Gastroesophageal sphincter (tissue), 4 donors: ENCODE measurements around the gene OVAAL. TPM values are rescaled to one million over a fixed set of nuclear protein-coding genes. Genes with fewer than 3 reads are reported as not detected.

Source experiments
- ATAC-seq: fragments of 150-250 bp; one replicate; pipeline ENCODE4 v1.9.1; 2016; ENCODE audit warnings: mild to moderate bottlenecking, moderate library complexity
- H3K27ac ChIP-seq, 4 donors: fragments of 200-600 bp; sonication (generic) in 3 of 4; 1 replicate in 3 of 4; 2 replicates in 1 of 4; pipeline ENCODE4 v1.5.1; 2016 to 2019
- H3K27me3 ChIP-seq: fragments of 200-600 bp; sonication (generic); one replicate; pipeline ENCODE4 v1.5.1; 2019
- H3K36me3 ChIP-seq, 2 donors: fragments of 200-600 bp; sonication (generic); one replicate each; pipeline ENCODE4 v1.5.1; 2019; ENCODE audit warnings: control low read depth in 1 of 2
- H3K4me1 ChIP-seq, 3 donors: fragments of 200-600 bp; sonication (generic); 1 replicate in 2 of 3; 2 replicates in 1 of 3; pipeline ENCODE4 v1.5.1; 2016 to 2019; ENCODE audit warnings: control low read depth in 2 of 3
- H3K4me3 ChIP-seq, 2 donors: fragments of 200-600 bp; sonication (generic); one replicate each; pipeline ENCODE4 v1.5.1; 2019; ENCODE audit warnings: mild to moderate bottlenecking in 1 of 2, moderate library complexity in 1 of 2
- H3K9me3 ChIP-seq, 3 donors: fragments of 200-600 bp; sonication (generic); one replicate each; pipeline ENCODE4 v1.5.1; 2017 to 2019; ENCODE audit warnings: control low read depth in 2 of 3
- CTCF ChIP-seq, 4 experiments: fragments of 200-600 bp in 2 of 4; fragments of 450-650 bp in 2 of 4; sonication (generic) in 1 of 4; IDR thresholded peaks; one replicate each; pipeline ENCODE4 v1.5.1; 2017 to 2019; ENCODE audit warnings: antibody characterized with exemption in 4 of 4, mild to moderate bottlenecking in 2 of 4, moderate library complexity in 2 of 4
- EP300 ChIP-seq: sonication (generic); formaldehyde crosslinking; IDR thresholded peaks from one replicate; pipeline ENCODE4 v1.6.1; 2017; ENCODE audit warnings: antibody characterized with exemption, mild to moderate bottlenecking
- POLR2A ChIP-seq, 2 donors: fragments of 450-650 bp; IDR thresholded peaks; one replicate each; pipeline ENCODE4 v1.6.1; 2017; ENCODE audit warnings: antibody characterized with exemption in 2 of 2, mild to moderate bottlenecking in 2 of 2, moderate library complexity in 1 of 2
- POLR2AphosphoS5 ChIP-seq: sonication (generic); formaldehyde crosslinking; IDR thresholded peaks from one replicate; pipeline ENCODE4 v1.6.1; 2017; ENCODE audit warnings: antibody characterized with exemption
- WGBS, 2 donors: methylation state at CpG; one replicate each; pipeline ENCODE4 v1.1.5; 2018; ENCODE audit warnings: low coverage in 1 of 2; 5-methylcytosine and 5-hydroxymethylcytosine counted together
- total RNA-seq, 4 donors: library from RNA; depleted of rRNA; stranded (reverse); fragments of >200 nt; gene quantifications; one replicate each; pipeline ENCODE4 v1.1.0, GENCODE V29; 2016

OVAAL gene
- total RNA-seq, 4 donors from 2014 or later, result not detected

GRCh38 chr1:180539136-180539535, 19.6 kb upstream of the OVAAL start:
- no peaks in the 10 kb centered on the region for H3K9me3 ChIP-seq
- no peak overlapping the region for H3K27ac ChIP-seq
- no peak for ATAC-seq
- H3K4me1 ChIP-seq, result peaks cover 0 to 22% (median 8%) of the 10 kb centered on the region in 3 donors
- H3K36me3 ChIP-seq, result no peaks in the 10 kb centered on the region
- no peak for TF ChIP-seq POLR2A (IDR thresholded peaks at IDR 0.05)
- TF ChIP-seq CTCF (IDR thresholded peaks at IDR 0.05), result no peak
- TF ChIP-seq POLR2AphosphoS5, result no peak
- no peak for TF ChIP-seq EP300
- H3K4me3 ChIP-seq, result no peak overlapping the region
- WGBS, 2 donors, result 85 to 89% methylated on average over 7 of the region's 7 CpGs
- H3K27me3 ChIP-seq, result no peaks in the 10 kb centered on the region

GRCh38 chr1:180540697-180541594, 17.8 kb upstream of the OVAAL start:
- WGBS, 2 donors, result 51 to 66% methylated on average over 11 to 14 of the region's 14 CpGs
- H3K9me3 ChIP-seq, result no peaks in the 10 kb centered on the region
- H3K27ac ChIP-seq, result peak overlapping the region in 3 of 4 donors; percentile 8 to 18 (median 12)
- TF ChIP-seq CTCF (IDR thresholded peaks at IDR 0.05) (no peak), EP300 (no peak), POLR2AphosphoS5 (no peak), POLR2A (IDR thresholded peaks at IDR 0.05) (no peak)
- no peak for ATAC-seq
- H3K4me1 ChIP-seq, result peaks cover 0 to 20% (median 8%) of the 10 kb centered on the region in 3 donors
- no peaks in the 10 kb centered on the region for H3K36me3 ChIP-seq
- H3K4me3 ChIP-seq, result no peak overlapping the region
- no peaks in the 10 kb centered on the region for H3K27me3 ChIP-seq

GRCh38 chr1:180542113-180542837, 16.5 kb upstream of the OVAAL start:
- Histone ChIP-seq H3K4me1 (peaks cover 0 to 20% (median 8%) of the 10 kb centered on the region in 3 donors), H3K27me3 (no peaks in the 10 kb centered on the region), H3K4me3 (no peak overlapping the region), H3K27ac (peak overlapping the region; percentile 31 to 71 (median 55)), H3K36me3 (no peaks in the 10 kb centered on the region), H3K9me3 (no peaks in the 10 kb centered on the region)
- 24 to 26% methylated on average over 9 of the region's 9 CpGs for WGBS, 2 donors
- no peak for ATAC-seq
- TF ChIP-seq EP300 (no peak), POLR2A (IDR thresholded peaks at IDR 0.05) (no peak), POLR2AphosphoS5 (no peak), CTCF (IDR thresholded peaks at IDR 0.05) (no peak)

- peaks cover 0 to 20% (median 8%) of the 10 kb centered on the region in 3 donors for H3K4me1 ChIP-seq
- H3K36me3 ChIP-seq, result no peaks in the 10 kb centered on the region
- no peaks in the 10 kb centered on the region for H3K27me3 ChIP-seq
- no peak overlapping the region for H3K4me3 ChIP-seq
- H3K9me3 ChIP-seq, result no peaks in the 10 kb centered on the region
- H3K27ac ChIP-seq, result peak overlapping the region; percentile 31 to 71 (median 55)
- no peak for ATAC-seq
- TF ChIP-seq POLR2A (IDR thresholded peaks at IDR 0.05) (no peak), EP300 (no peak)
- 0 to 4% methylated on average over 1 to 2 of the region's 2 CpGs for WGBS, 2 donors
These were observed 16.0 kb upstream of the OVAAL start for GRCh38 chr1:180542838-180543145.

- Histone ChIP-seq H3K27me3 (no peaks in the 10 kb centered on the region), H3K4me1 (peaks cover 0 to 20% (median 8%) of the 10 kb centered on the region in 3 donors), H3K27ac (peak overlapping the region in 2 of 4 donors; percentile 11 to 62), H3K36me3 (no peaks in the 10 kb centered on the region), H3K9me3 (no peaks in the 10 kb centered on the region), H3K4me3 (no peak overlapping the region)
- ATAC-seq, result no peak
- 57% methylated on average over 1 of the region's 4 CpGs; no CpG with 5 or more reads in 1 of the 2 donors for WGBS, 2 donors
- TF ChIP-seq POLR2A (IDR thresholded peaks at IDR 0.05), result no peak
- no peak for TF ChIP-seq POLR2AphosphoS5
- TF ChIP-seq CTCF (IDR thresholded peaks at IDR 0.05), result no peak
- TF ChIP-seq EP300, result no peak
These were observed 14.7 kb upstream of the OVAAL start for GRCh38 chr1:180544050-180544449.
